Muscle of leg (tissue), 11 donors: ENCODE data around the gene ATP8A2. TPM values are rescaled to one million over a fixed set of nuclear protein-coding genes. Genes with fewer than 3 reads are reported as not detected.

Source experiments
- DNase-seq: peaks from one replicate; pipeline ENCODE4 v3.0.0; 2013
- H3K27ac ChIP-seq: one replicate; pipeline ENCODE4 v1.5.1; 2013; ENCODE audit warnings: mild to moderate bottlenecking, low read length, control low read depth
- H3K27me3 ChIP-seq: one replicate; pipeline ENCODE4 v1.6.1; 2013; ENCODE audit warnings: low read length; ENCODE audit not compliant: control insufficient read depth, insufficient read depth
- H3K36me3 ChIP-seq: one replicate; pipeline ENCODE4 v1.6.1; 2013; ENCODE audit warnings: low read length; ENCODE audit not compliant: control insufficient read depth, insufficient read depth
- H3K4me1 ChIP-seq: one replicate; pipeline ENCODE4 v1.6.1; 2013; ENCODE audit warnings: low read length; ENCODE audit not compliant: control insufficient read depth, insufficient read depth
- H3K4me3 ChIP-seq: one replicate; pipeline ENCODE4 v1.5.1; 2013; ENCODE audit warnings: low read length, control low read depth
- H3K9me3 ChIP-seq: replicated peaks from 2 replicates; pipeline ENCODE4 v1.6.1; 2013; ENCODE audit warnings: low read depth, low read length; ENCODE audit not compliant: control insufficient read depth
- WGBS: methylation state at CpG from one replicate; pipeline ENCODE4 v1.1.5; 2013; ENCODE audit warnings: missing lambda C conversion rate; ENCODE audit not compliant: insufficient coverage; 5-methylcytosine and 5-hydroxymethylcytosine counted together
- polyA plus RNA-seq, 8 donors: library from polyadenylated mRNA; unstranded; fragments of 120-200 nt; gene quantifications; one replicate each; pipeline versions ENCODE4 v1.2.1 to v1.2.3, GENCODE V29; 2013; ENCODE audit warnings: inconsistent platforms in 1 of 8, low replicate concordance in 1 of 8; ENCODE audit not compliant: insufficient read length in 8 of 8, insufficient read depth in 1 of 8
- total RNA-seq: library from RNA; stranded (reverse); fragments of 120-200 nt; gene quantifications from one replicate; pipeline ENCODE4 v1.2.4, GENCODE V29; 2013

Gene ATP8A2
- total and polyA plus RNA-seq, 9 donors, result 0.89 to 2.9 (median 1.6) TPM

- H3K9me3 ChIP-seq, result no peaks in the 10 kb centered on the region
- 0% methylated on average over 1 of the region's 8 CpGs for WGBS
- peaks cover 5% of the 10 kb centered on the region for H3K4me1 ChIP-seq
- DNase-seq, result peak; percentile 96
- no peak overlapping the region for H3K27ac ChIP-seq
- no peaks in the 10 kb centered on the region for H3K27me3 ChIP-seq
- H3K4me3 ChIP-seq, result no peak overlapping the region
- no peaks in the 10 kb centered on the region for H3K36me3 ChIP-seq
Measured at GRCh38 chr13:25574437-25575411, 202.9 kb downstream of the ATP8A2 start.

GRCh38 chr13:25575562-25575961 lies 203.8 kb downstream of the ATP8A2 start:
- 80% methylated on average over 5 of the region's 5 CpGs for whole genome bisulfite sequencing
- Histone ChIP-seq H3K4me1 (peaks cover 5% of the 10 kb centered on the region), H3K9me3 (no peaks in the 10 kb centered on the region), H3K4me3 (no peak overlapping the region), H3K27ac (no peak overlapping the region), H3K27me3 (no peaks in the 10 kb centered on the region), H3K36me3 (no peaks in the 10 kb centered on the region)
- DNase-seq, result no peak

GRCh38 chr13:25578526-25578925 lies 206.8 kb downstream of the ATP8A2 start:
- Histone ChIP-seq H3K27ac (no peak overlapping the region), H3K4me3 (no peak overlapping the region), H3K9me3 (no peaks in the 10 kb centered on the region), H3K4me1 (peaks cover 5% of the 10 kb centered on the region), H3K27me3 (no peaks in the 10 kb centered on the region), H3K36me3 (no peaks in the 10 kb centered on the region)
- no peak for DNase-seq
- WGBS, result 57% methylated on average over 1 of the region's 2 CpGs

- Histone ChIP-seq H3K9me3 (no peaks in the 10 kb centered on the region), H3K36me3 (no peaks in the 10 kb centered on the region), H3K27ac (no peak overlapping the region), H3K27me3 (no peaks in the 10 kb centered on the region), H3K4me1 (peaks cover 8% of the 10 kb centered on the region), H3K4me3 (no peak overlapping the region)
- DNase-seq, result no peak
- WGBS, result 88% methylated on average over 3 of the region's 8 CpGs
Measured at GRCh38 chr13:25579221-25579620, 207.4 kb downstream of the ATP8A2 start.

GRCh38 chr13:25581351-25581750 lies 209.6 kb downstream of the ATP8A2 start:
- H3K4me1 ChIP-seq, result peaks cover 11% of the 10 kb centered on the region
- no peak overlapping the region for H3K4me3 ChIP-seq
- H3K9me3 ChIP-seq, result no peaks in the 10 kb centered on the region
- no peaks in the 10 kb centered on the region for H3K36me3 ChIP-seq
- no peaks in the 10 kb centered on the region for H3K27me3 ChIP-seq
- H3K27ac ChIP-seq, result no peak overlapping the region
- WGBS, result no CpG with 5 or more reads among the region's 2 CpGs
- no peak for DNase-seq

- no peaks in the 10 kb centered on the region for H3K27me3 ChIP-seq
- H3K36me3 ChIP-seq, result no peaks in the 10 kb centered on the region
- H3K9me3 ChIP-seq, result no peaks in the 10 kb centered on the region
- WGBS, result 48% methylated on average over 5 of the region's 6 CpGs
- no peak overlapping the region for H3K27ac ChIP-seq
- no peak for DNase-seq
- H3K4me3 ChIP-seq, result no peak overlapping the region
- H3K4me1 ChIP-seq, result peaks cover 10% of the 10 kb centered on the region
Measured at GRCh38 chr13:25584087-25584486, 212.3 kb downstream of the ATP8A2 start.

- no CpG with 5 or more reads among the region's 5 CpGs for WGBS
- peaks cover 7% of the 10 kb centered on the region for H3K4me1 ChIP-seq
- H3K4me3 ChIP-seq, result no peak overlapping the region
- DNase-seq, result peak; percentile 85
- no peak overlapping the region for H3K27ac ChIP-seq
- no peaks in the 10 kb centered on the region for H3K27me3 ChIP-seq
- no peaks in the 10 kb centered on the region for H3K9me3 ChIP-seq
- H3K36me3 ChIP-seq, result no peaks in the 10 kb centered on the region
Measured at GRCh38 chr13:25585000-25585399, 213.2 kb downstream of the ATP8A2 start.

- H3K27ac ChIP-seq, result peak overlapping the region; percentile 69
- H3K9me3 ChIP-seq, result no peaks in the 10 kb centered on the region
- H3K4me1 ChIP-seq, result peaks cover 7% of the 10 kb centered on the region
- WGBS, result no CpG with 5 or more reads among the region's 1 CpG
- H3K4me3 ChIP-seq, result no peak overlapping the region
- DNase-seq, result peak; percentile 69
- H3K27me3 ChIP-seq, result no peaks in the 10 kb centered on the region
- no peaks in the 10 kb centered on the region for H3K36me3 ChIP-seq
Measured at GRCh38 chr13:25587326-25587980, 215.7 kb downstream of the ATP8A2 start.

- no peak overlapping the region for H3K4me3 ChIP-seq
- DNase-seq, result no peak
- H3K27ac ChIP-seq, result no peak overlapping the region
- 83% methylated on average over 7 of the region's 12 CpGs for WGBS
- no peaks in the 10 kb centered on the region for H3K27me3 ChIP-seq
- H3K9me3 ChIP-seq, result no peaks in the 10 kb centered on the region
- peaks cover 7% of the 10 kb centered on the region for H3K4me1 ChIP-seq
- no peaks in the 10 kb centered on the region for H3K36me3 ChIP-seq
Measured at GRCh38 chr13:25588336-25589060, 216.7 kb downstream of the ATP8A2 start.

GRCh38 chr13:25598421-25598820 lies 226.6 kb downstream of the ATP8A2 start:
- no peak for DNase-seq

More at GRCh38 chr13:25598421-25598820, 226.6 kb downstream of the ATP8A2 start:
- no peaks in the 10 kb centered on the region for H3K9me3 ChIP-seq
- no peak overlapping the region for H3K4me3 ChIP-seq
- WGBS, result no CpG with 5 or more reads among the region's 2 CpGs
- no peaks in the 10 kb centered on the region for H3K27me3 ChIP-seq
- H3K27ac ChIP-seq, result no peak overlapping the region
- no peaks in the 10 kb centered on the region for H3K36me3 ChIP-seq
- no peaks in the 10 kb centered on the region for H3K4me1 ChIP-seq
